Motor neuron (in vitro differentiated cells): ENCODE measurements around the gene XPO4. TPM values are rescaled to one million over a fixed set of nuclear protein-coding genes. Genes with fewer than 3 reads are reported as not detected.
"Not testable (repeated sequence)": the region's sequence is repeated elsewhere in the genome, so short reads cannot be mapped to it uniquely, and the experiment has no call there.

Source experiments
- ATAC-seq, 8 experiments: fragments of 200-7000 bp; cut with Tn5 transposase; replicated peaks in 6 of 8; 2 replicates each; pipeline ENCODE4 v1.8.0; 2021; ENCODE audit warnings: mild to moderate bottlenecking in 8 of 8, moderate library complexity in 8 of 8
- H3K27ac ChIP-seq, 2 donors: fragments of 250-450 bp; sonication (Bioruptor Pico); 2 replicates each; pipeline ENCODE4 v1.9.0; 2021; ENCODE audit warnings: antibody characterized with exemption in 2 of 2, mild to moderate bottlenecking in 2 of 2, moderate library complexity in 1 of 2
- H3K4me1 ChIP-seq, 2 donors: fragments of 250-450 bp; sonication (Bioruptor Pico); replicated peaks in 1 of 2; 2 replicates each; pipeline ENCODE4 v1.6.1; 2021; ENCODE audit warnings: antibody characterized with exemption in 2 of 2, mild to moderate bottlenecking in 2 of 2, moderate library complexity in 1 of 2
- H3K4me3 ChIP-seq, 5 donors: fragments of 250-450 bp; sonication (Bioruptor Pico); 2 replicates each; pipeline ENCODE4 v1.9.0; 2021; ENCODE audit warnings: antibody characterized with exemption in 5 of 5, mild to moderate bottlenecking in 5 of 5, moderate library complexity in 4 of 5
- WGBS, 10 experiments: fragments of 450-650 bp; shearing (Covaris generic); methylation state at CpG; one replicate each; pipeline ENCODE4 v1.0.0; 2022; 5-methylcytosine and 5-hydroxymethylcytosine counted together
- in situ Hi-C, 9 experiments: fragments of 400-800 bp; cut with MboI; loops; one replicate each; pipeline ENCODE4 v1.15.0; 2021; ENCODE audit warnings: low sequenced_read_pairs in 9 of 9, low pct_unique_long_range_greater_than_20kb in 2 of 9; ENCODE audit not compliant: unreplicated experiment in 9 of 9
- total RNA-seq, 8 experiments: library from RNA; unstranded; fragments of 300-600 nt; gene quantifications; 2 replicates each; pipeline versions ENCODE4 v1.2.3 to v1.2.4, GENCODE V29; 2022

The XPO4 gene
- total RNA-seq, 8 experiments from 2014 or later: 11.4 to 32.2 (median 15.3) TPM

- Histone ChIP-seq H3K27ac (no peak overlapping the region), H3K4me1 (no peaks in the 10 kb centered on the region), H3K4me3 (no peak overlapping the region)
- in situ Hi-C loops: loop anchor here in 8 of 9 experiments (10.0 to 25.0 kb wide), 5 partner anchors 211 to 736 kb away; partner anchors contain the start of genes GJB2 (in 5 of the 8) and IL17D (in 3 of the 8)
- WGBS, 10 experiments: 24 to 81% (median 80%) methylated on average over 1 to 4 of the region's 4 CpGs; no CpG with 5 or more reads in 4 of the 10 experiments
- ATAC-seq: peak in 2 of 8 experiments; percentile 53 to 92
These were observed 20.7 kb upstream of the XPO4 start for GRCh38 chr13:20923272-20923671.

- H3K27ac ChIP-seq: no peak overlapping the region
- 40 to 100% (median 80%) methylated on average over 1 to 4 of the region's 4 CpGs; no CpG with 5 or more reads in 1 of the 10 experiments for WGBS, 10 experiments
- H3K4me1 ChIP-seq: no peaks in the 10 kb centered on the region
- in situ Hi-C loops: loop anchor here in 8 of 9 experiments (10.0 to 25.0 kb wide), 5 partner anchors 209 to 734 kb away; partner anchors contain the start of genes GJB2 (in 5 of the 8) and IL17D (in 3 of the 8)
- no peak for ATAC-seq
- H3K4me3 ChIP-seq: no peak overlapping the region
These were observed 19.0 kb upstream of the XPO4 start for GRCh38 chr13:20921572-20921971.

DNA sequence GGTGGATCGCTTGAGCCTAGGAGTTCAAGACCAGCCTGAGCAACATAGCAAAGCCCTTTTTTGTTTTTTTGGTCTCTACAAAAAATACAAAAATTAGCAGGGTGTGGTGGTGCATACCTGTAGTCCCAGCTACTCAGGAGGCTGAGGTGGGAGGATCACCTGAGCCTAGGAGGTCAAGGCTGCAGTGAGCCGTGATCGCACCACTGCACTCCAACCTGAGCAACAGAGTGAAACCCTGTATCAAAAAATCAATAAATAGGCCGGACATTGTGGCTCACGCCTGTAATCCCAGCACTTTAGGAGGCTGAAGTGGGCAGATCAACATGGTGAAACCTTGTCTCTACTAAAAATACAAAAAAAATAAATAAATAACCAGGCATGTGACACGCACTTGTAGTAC lies 13.1 kb upstream of the XPO4 start:
- H3K4me1 ChIP-seq, ATAC-seq, H3K27ac ChIP-seq, H3K4me3 ChIP-seq: not testable (repeated sequence)
- 67 to 93% (median 85%) methylated on average over 2 to 4 of the region's 6 CpGs for WGBS, 10 experiments
- in situ Hi-C loops: loop anchor here in 8 of 9 experiments (25.0 kb wide), 4 partner anchors 203 to 728 kb away; partner anchors contain the start of genes GJB2 (in 5 of the 8) and IL17D (in 3 of the 8)

DNA sequence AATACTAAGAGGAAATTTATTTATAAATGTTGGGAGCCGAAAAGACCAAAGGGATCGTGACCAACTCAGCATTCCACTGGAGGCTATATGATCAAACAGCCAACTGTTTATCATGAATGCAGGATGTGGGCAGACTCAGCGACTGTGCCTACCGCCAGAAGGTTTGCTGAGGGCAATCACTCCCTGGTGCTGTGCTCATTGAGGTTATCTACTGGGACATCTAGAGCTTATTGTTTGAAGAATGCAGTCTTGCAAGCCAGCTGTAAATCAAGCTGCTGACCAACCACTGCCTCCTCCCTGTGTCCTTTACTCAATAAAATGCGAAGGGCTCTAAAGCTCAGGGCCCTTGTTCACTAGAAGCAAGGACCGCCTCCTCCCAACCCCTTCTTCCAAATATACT lies 8.5 kb upstream of the XPO4 start:
- no peaks in the 10 kb centered on the region for H3K4me1 ChIP-seq
- no peak for ATAC-seq
- 45 to 96% (median 86%) methylated on average over 2 to 6 of the region's 6 CpGs; no CpG with 5 or more reads in 2 of the 10 experiments for WGBS, 10 experiments
- H3K27ac ChIP-seq: no peak overlapping the region
- in situ Hi-C loops: loop anchor here in 8 of 9 experiments (25.0 kb wide), 4 partner anchors 199 to 724 kb away; partner anchors contain the start of genes GJB2 (in 5 of the 8) and IL17D (in 3 of the 8)
- H3K4me3 ChIP-seq: no peak overlapping the region

DNA sequence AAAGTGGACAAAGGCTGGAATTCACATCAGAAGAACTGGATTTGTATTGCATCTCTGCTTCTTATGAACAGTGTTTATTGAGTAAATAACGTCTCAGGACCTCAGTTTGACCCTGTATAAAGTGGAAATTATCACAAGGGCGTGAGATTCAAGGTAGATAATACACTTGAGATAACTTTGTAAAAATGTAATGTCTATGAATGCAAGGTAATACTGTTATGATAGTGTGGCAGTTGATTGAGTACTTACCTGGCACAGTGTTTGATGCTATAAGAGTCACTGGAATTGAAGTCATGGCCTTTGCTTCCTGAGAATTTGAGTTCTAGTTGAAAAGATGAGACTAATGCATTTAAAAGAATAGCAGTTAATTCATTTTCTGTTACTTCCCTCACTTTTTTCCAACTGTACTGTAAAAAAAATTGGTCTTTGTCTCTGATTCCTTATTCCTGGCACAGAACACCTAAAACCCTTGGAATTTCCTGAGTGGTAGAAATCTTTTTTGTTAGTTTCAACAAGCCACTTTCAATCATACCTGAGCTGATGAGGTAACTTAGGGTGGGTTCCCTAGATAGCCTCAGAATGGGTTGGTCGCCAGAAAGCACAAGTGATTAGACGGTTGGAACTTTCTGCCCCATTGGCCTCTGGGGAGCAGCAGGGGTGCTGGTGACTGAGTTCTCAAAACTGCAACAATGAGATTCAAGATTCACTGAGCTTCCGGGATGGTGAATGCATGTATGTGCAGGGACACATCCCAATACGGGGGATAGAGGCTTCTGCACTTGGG lies 6.4 kb upstream of the XPO4 start:
- WGBS, 10 experiments: 0 to 80% (median 48%) methylated on average over 2 to 6 of the region's 6 CpGs
- no peaks in the 10 kb centered on the region for H3K4me1 ChIP-seq
- H3K4me3 ChIP-seq: no peak overlapping the region
- ATAC-seq: no peak
- no peak overlapping the region for H3K27ac ChIP-seq
- in situ Hi-C loops: loop anchor here in 8 of 9 experiments (25.0 kb wide), 4 partner anchors 197 to 722 kb away; partner anchors contain the start of genes GJB2 (in 5 of the 8) and IL17D (in 3 of the 8)

DNA sequence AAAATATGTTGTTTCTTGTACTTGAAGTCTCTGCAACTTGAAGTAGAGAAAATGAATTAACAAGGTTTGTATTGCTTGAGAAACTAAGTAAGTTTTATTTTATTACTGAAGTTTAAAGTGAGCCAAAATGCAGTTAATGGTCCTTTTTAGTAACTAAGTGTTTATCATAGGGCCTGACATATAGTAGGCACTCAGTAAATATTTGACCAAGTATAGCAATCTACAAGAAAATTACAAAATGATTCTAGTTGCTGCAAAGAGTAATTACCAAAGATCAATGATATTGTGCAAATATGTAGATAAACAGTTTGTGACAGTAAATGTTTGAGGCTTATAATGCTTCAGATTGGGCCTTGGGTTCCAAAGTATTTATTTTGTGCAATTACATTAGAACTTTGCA lies 2.4 kb upstream of the XPO4 start:
- no peak for ATAC-seq
- no peak overlapping the region for H3K27ac ChIP-seq
- in situ Hi-C loops: loop anchor here in 8 of 9 experiments (25.0 kb wide), 4 partner anchors 193 to 718 kb away; partner anchors contain the start of genes GJB2 (in 5 of the 8) and IL17D (in 3 of the 8)
- H3K4me1 ChIP-seq: peaks cover 4 to 15% of the 10 kb centered on the region in 2 donors
- H3K4me3 ChIP-seq: no peak overlapping the region

DNA sequence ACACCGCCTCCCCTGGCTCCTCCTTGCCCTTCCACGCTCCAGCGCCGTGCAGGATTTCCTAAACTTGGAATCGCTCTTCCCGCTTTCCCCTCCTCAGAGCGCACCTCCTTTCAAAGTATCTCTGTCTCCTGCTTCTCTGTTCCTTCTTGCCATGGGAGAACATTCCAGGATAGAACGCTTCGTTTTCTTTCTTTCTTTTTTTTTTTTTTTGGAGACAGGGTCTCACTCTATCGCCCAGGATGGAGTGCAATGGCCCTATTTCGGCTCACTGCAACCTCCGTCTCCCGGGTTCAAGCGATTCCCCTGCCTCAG lies 574 bp upstream of the XPO4 start:
- peak overlapping the region; percentile 55 to 97 (median 81) for H3K4me3 ChIP-seq
- peaks cover 4 to 15% of the 10 kb centered on the region in 2 donors for H3K4me1 ChIP-seq
- 0 to 70% (median 37%) methylated on average over 2 to 9 of the region's 14 CpGs; no CpG with 5 or more reads in 5 of the 10 experiments for WGBS, 10 experiments
- no peak for ATAC-seq
- in situ Hi-C loops: loop anchor here in 8 of 9 experiments (25.0 kb wide), 4 partner anchors 191 to 716 kb away; partner anchors contain the start of genes GJB2 (in 5 of the 8) and IL17D (in 3 of the 8)
- peak overlapping the region; percentile 93 to 94 for H3K27ac ChIP-seq

GRCh38 chr13:20901668-20902437 lies 693 bp downstream of the XPO4 start:
- peak; percentile 6 to 39 (median 18) for ATAC-seq
- 0 to 17% (median 4%) methylated on average over 2 to 16 of the region's 21 CpGs for WGBS, 10 experiments
- peak overlapping the region; percentile 55 to 97 (median 81) for H3K4me3 ChIP-seq
- H3K4me1 ChIP-seq: peaks cover 4 to 15% of the 10 kb centered on the region in 2 donors
- in situ Hi-C loops: loop anchor here in 8 of 9 experiments (25.0 kb wide), 4 partner anchors 190 to 715 kb away; partner anchors contain the start of genes GJB2 (in 5 of the 8) and IL17D (in 3 of the 8)
- peak overlapping the region; percentile 93 to 94 for H3K27ac ChIP-seq

DNA sequence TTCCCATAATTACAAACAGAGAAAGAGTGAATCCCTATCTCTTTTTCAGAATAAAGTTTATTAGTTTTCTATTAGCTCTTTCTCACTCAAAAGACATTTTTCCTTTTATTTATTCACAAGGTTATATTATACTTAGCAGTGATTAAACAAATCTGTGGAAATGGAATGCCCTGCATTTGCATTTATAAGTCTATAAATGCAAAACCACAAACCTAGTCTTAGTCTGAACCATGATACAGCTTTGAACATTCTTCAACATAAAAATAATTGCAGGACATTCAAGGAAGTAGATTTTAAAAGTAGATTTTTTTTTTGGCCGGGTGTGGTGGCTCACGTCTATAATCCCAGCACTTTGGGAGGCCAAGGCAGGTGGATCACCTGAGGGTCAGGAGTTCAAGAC lies 8.3 kb downstream of the XPO4 start:
- Histone ChIP-seq H3K4me1 (no peaks in the 10 kb centered on the region), H3K4me3 (no peak overlapping the region), H3K27ac (no peak overlapping the region)
- ATAC-seq: peak in 1 of 8 experiments; percentile 69
- in situ Hi-C loops: no loop called here
- WGBS, 10 experiments: 33 to 100% (median 100%) methylated on average over 1 to 2 of the region's 2 CpGs; no CpG with 5 or more reads in 3 of the 10 experiments

DNA sequence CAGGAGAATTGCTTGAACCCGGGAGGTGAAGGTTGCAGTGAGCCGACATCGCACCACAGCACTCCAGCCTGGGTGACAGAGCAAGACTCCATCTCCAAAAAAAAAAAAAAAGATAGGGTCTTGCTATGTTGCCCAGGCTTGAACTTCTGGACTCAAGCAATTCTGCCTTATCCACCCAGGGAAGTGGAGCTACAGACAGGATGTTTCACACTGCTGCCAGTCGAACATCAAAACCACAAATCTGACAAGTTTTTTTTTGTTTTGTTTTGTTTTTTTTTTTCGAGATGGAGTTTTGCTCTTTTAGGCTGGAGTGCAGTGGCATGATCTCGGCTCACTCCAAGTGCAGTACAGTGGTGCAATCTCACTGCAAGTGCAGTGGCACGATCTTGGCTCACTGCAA lies 10.8 kb downstream of the XPO4 start:
- Histone ChIP-seq H3K27ac (no peak overlapping the region), H3K4me1 (no peaks in the 10 kb centered on the region), H3K4me3 (no peak overlapping the region)
- 95 to 100% (median 100%) methylated on average over 1 to 7 of the region's 7 CpGs; no CpG with 5 or more reads in 3 of the 10 experiments for WGBS, 10 experiments
- in situ Hi-C loops: no loop called here
- ATAC-seq: no peak

DNA sequence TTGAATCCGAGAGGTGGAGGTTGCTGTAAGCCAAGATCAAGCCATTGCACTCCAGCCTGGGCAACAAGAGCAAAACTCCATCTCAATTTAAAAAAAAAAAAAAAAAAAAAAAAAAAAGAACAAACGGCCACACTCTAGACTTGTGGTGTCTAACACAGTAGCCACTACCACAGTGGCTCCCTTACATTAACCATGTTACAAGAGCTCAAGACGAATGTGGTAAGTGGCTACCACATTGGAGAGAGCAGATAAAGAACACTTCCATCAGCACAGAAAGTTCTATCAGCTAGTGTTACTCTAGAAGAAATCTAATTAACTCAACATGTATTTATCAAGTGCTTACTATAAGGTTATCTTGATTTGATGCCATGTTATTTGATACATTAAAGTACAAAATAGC lies 11.5 kb downstream of the XPO4 start:
- 40 to 100% (median 90%) methylated on average over 1 to 3 of the region's 3 CpGs for WGBS, 10 experiments
- Histone ChIP-seq H3K27ac (no peak overlapping the region), H3K4me1 (no peaks in the 10 kb centered on the region), H3K4me3 (no peak overlapping the region)
- no peak for ATAC-seq
- in situ Hi-C loops: no loop called here

- WGBS, 10 experiments: 70 to 100% (median 96%) methylated on average over 1 to 6 of the region's 6 CpGs; no CpG with 5 or more reads in 2 of the 10 experiments
- in situ Hi-C loops, ATAC-seq: not testable (repeated sequence)
These were observed 12.0 kb downstream of the XPO4 start for GRCh38 chr13:20890540-20890939.

More at GRCh38 chr13:20890540-20890939, 12.0 kb downstream of the XPO4 start:
- not testable (repeated sequence) for H3K4me1 ChIP-seq, H3K4me3 ChIP-seq, H3K27ac ChIP-seq
